ENCODE results near the gene CDC40. TPM values are rescaled to one million over a fixed set of nuclear protein-coding genes. Genes with fewer than 3 reads are reported as not detected.

CDC40 gene
- total RNA-seq, 1 donor from 2014 or later, result 40.1 TPM

DNA sequence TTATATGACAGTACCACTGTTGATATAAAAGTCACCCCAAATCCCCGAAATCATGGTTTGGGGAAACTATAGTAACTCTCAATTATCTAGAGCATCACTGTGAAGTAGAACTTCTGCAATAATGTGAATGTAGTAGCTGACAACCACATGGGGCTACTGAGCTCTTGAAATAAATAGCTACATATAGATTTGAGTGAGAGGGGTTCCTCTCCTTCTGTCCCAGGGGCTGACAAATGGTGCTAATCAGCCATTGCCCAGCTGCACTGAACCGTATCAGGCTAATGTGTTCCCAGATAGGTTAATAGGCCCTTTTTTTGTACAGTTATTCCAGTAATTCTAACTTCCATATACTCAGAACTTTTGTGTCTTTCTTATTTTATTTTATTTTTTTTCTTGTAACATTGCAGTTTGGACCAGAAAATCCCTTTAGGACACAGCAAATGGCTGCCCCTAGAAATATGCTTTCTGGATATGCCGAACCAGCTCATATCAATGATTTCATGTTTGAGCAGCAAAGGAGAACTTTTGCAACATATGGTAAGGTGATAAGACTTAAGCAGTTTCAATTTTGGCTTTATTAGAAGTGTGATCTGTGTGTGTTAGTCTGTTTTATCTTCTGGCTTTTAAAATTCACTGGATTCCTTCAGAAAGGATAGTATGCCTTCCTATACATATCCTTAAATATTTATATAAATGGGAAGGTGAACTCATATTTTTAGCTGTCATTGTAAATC lies 21.1 kb downstream of the CDC40 start:
- H3K36me3 ChIP-seq, result no peaks in the 10 kb centered on the region
- Mint-ChIP-seq H3K27ac (no peak overlapping the region), H3K36me3 (peaks cover 2% of the 10 kb centered on the region), H3K4me3 (no peak overlapping the region), H3K9me3 (no peaks in the 10 kb centered on the region), H3K4me1 (peaks cover 9% of the 10 kb centered on the region), H3K27me3 (ENCODE audit: insufficient read depth, low read depth) (no peaks in the 10 kb centered on the region)
- no peaks in the 10 kb centered on the region for H3K27me3 ChIP-seq
- no peaks in the 10 kb centered on the region for H3K9me3 ChIP-seq (ENCODE audit: low read depth)
- no peak overlapping the region for H3K9ac ChIP-seq
- H3K79me2 ChIP-seq (ENCODE audit: low read depth), result peaks cover 15% of the 10 kb centered on the region
- H2AFZ ChIP-seq (replicated peaks), result no peak overlapping the region
- no peak overlapping the region for H3K4me3 ChIP-seq
- H3K4me2 ChIP-seq, result no peak overlapping the region
- H3K4me1 ChIP-seq, result no peaks in the 10 kb centered on the region
- no peak overlapping the region for H3K27ac ChIP-seq
- peaks cover 3% of the 10 kb centered on the region for H4K20me1 ChIP-seq (ENCODE audit: low read depth)
- TF ChIP-seq CTCF (IDR thresholded peaks at IDR 0.05), result no peak
- no peak for TF ChIP-seq EZH2 (IDR thresholded peaks at IDR 0.05)
- no peak for TF ChIP-seq EZH2phosphoT487 (IDR thresholded peaks at IDR 0.05)
- DNase-seq (ENCODE audit: low spot score), result no peak
- no peaks in the 10 kb centered on the region for H3F3A ChIP-seq (ENCODE audit: low read depth)

GRCh38 chr6:110207652-110208051 lies 27.4 kb downstream of the CDC40 start:
- Histone ChIP-seq H3K27ac (no peak overlapping the region), H3K79me2 (ENCODE audit: low read depth) (no peaks in the 10 kb centered on the region), H4K20me1 (ENCODE audit: low read depth) (no peaks in the 10 kb centered on the region), H3K4me1 (no peaks in the 10 kb centered on the region), H3F3A (ENCODE audit: low read depth) (no peaks in the 10 kb centered on the region), H3K27me3 (no peaks in the 10 kb centered on the region), H3K9me3 (ENCODE audit: low read depth) (no peaks in the 10 kb centered on the region), H3K9ac (no peak overlapping the region), H3K4me3 (no peak overlapping the region), H2AFZ (replicated peaks) (no peak overlapping the region), H3K4me2 (no peak overlapping the region), H3K36me3 (peaks cover 11% of the 10 kb centered on the region)
- TF ChIP-seq CTCF (IDR thresholded peaks at IDR 0.05) (no peak), EZH2phosphoT487 (IDR thresholded peaks at IDR 0.05) (no peak), EZH2 (IDR thresholded peaks at IDR 0.05) (no peak)
- Mint-ChIP-seq H3K4me3 (no peak overlapping the region), H3K9me3 (no peaks in the 10 kb centered on the region), H3K4me1 (no peaks in the 10 kb centered on the region), H3K27ac (no peak overlapping the region), H3K36me3 (peaks cover 17% of the 10 kb centered on the region), H3K27me3 (ENCODE audit: insufficient read depth, low read depth) (no peaks in the 10 kb centered on the region)
- DNase-seq (ENCODE audit: low spot score), result no peak

- Histone ChIP-seq H3F3A (ENCODE audit: low read depth) (no peaks in the 10 kb centered on the region), H3K36me3 (peaks cover 12% of the 10 kb centered on the region), H2AFZ (replicated peaks) (no peak overlapping the region), H3K4me3 (no peak overlapping the region), H3K79me2 (ENCODE audit: low read depth) (no peaks in the 10 kb centered on the region), H4K20me1 (ENCODE audit: low read depth) (no peaks in the 10 kb centered on the region), H3K4me1 (no peaks in the 10 kb centered on the region), H3K4me2 (no peak overlapping the region), H3K9ac (no peak overlapping the region), H3K27ac (no peak overlapping the region), H3K9me3 (ENCODE audit: low read depth) (no peaks in the 10 kb centered on the region), H3K27me3 (no peaks in the 10 kb centered on the region)
- Mint-ChIP-seq H3K4me1 (peaks cover 6% of the 10 kb centered on the region), H3K36me3 (peaks cover 27% of the 10 kb centered on the region), H3K27ac (no peak overlapping the region), H3K27me3 (ENCODE audit: insufficient read depth, low read depth) (no peaks in the 10 kb centered on the region), H3K4me3 (no peak overlapping the region), H3K9me3 (no peaks in the 10 kb centered on the region)
- TF ChIP-seq CTCF (IDR thresholded peaks at IDR 0.05), result no peak
- TF ChIP-seq EZH2 (IDR thresholded peaks at IDR 0.05), result no peak
- DNase-seq (ENCODE audit: low spot score), result no peak
These were observed 31.5 kb downstream of the CDC40 start for GRCh38 chr6:110211753-110212152.

All from neural progenitor cell (in vitro differentiated cells).